Mesenchymal stem cell (in vitro differentiated cells and primary cell): ENCODE measurements around the gene TANC1.

Experiments
- DNase-seq: peaks from one replicate; pipeline ENCODE4 v3.0.0-alpha.2; 2013
- H2AFZ ChIP-seq: one replicate; pipeline ENCODE4 v1.6.1; 2013; ENCODE audit warnings: low read depth, mild to moderate bottlenecking, control low read depth, inconsistent platforms, low read length, moderate library complexity
- H2AK5ac ChIP-seq: 2 replicates; pipeline ENCODE4 v1.6.1; 2013; ENCODE audit warnings: low read length, moderate library complexity, mild to moderate bottlenecking, inconsistent platforms; ENCODE audit not compliant: severe bottlenecking
- H2BK120ac ChIP-seq: one replicate; pipeline ENCODE4 v1.6.1; 2013; ENCODE audit warnings: low read depth, mild to moderate bottlenecking, inconsistent platforms, low read length, moderate library complexity
- H2BK12ac ChIP-seq, 2 experiments: one replicate each; pipeline ENCODE4 v1.6.1; 2013; ENCODE audit warnings: inconsistent platforms in 2 of 2, low read length in 2 of 2, mild to moderate bottlenecking in 2 of 2, moderate library complexity in 2 of 2, control low read depth in 1 of 2
- H2BK15ac ChIP-seq: one replicate; pipeline ENCODE4 v1.6.1; 2013; ENCODE audit warnings: mild to moderate bottlenecking, low read depth, inconsistent platforms; ENCODE audit not compliant: poor library complexity, severe bottlenecking
- H2BK5ac ChIP-seq: 2 replicates; pipeline ENCODE4 v1.6.1; 2013; ENCODE audit warnings: low read depth, mild to moderate bottlenecking, low read length, control low read depth, inconsistent platforms; ENCODE audit not compliant: poor library complexity, severe bottlenecking
- H3K14ac ChIP-seq, 2 experiments: one replicate each; pipeline ENCODE4 v1.6.1; 2013; ENCODE audit warnings: inconsistent platforms in 2 of 2, low read length in 2 of 2, control low read depth in 1 of 2, mild to moderate bottlenecking in 1 of 2, moderate library complexity in 1 of 2
- H3K18ac ChIP-seq, 2 experiments: one replicate each; pipeline ENCODE4 v1.6.1; 2013; ENCODE audit warnings: inconsistent platforms in 2 of 2, low read length in 2 of 2, control low read depth in 1 of 2, low read depth in 1 of 2, mild to moderate bottlenecking in 1 of 2
- H3K23ac ChIP-seq, 2 experiments: one replicate each; pipeline ENCODE4 v1.6.1; 2013; ENCODE audit warnings: inconsistent platforms in 2 of 2, low read length in 2 of 2, mild to moderate bottlenecking in 2 of 2, moderate library complexity in 2 of 2, control low read depth in 1 of 2
- H3K27ac ChIP-seq: 2 replicates; pipeline ENCODE4 v1.5.1; 2013; ENCODE audit warnings: mild to moderate bottlenecking, moderate library complexity, low read length, control low read depth, inconsistent platforms; ENCODE audit not compliant: poor library complexity, severe bottlenecking
- H3K27me3 ChIP-seq, 2 experiments: 2 replicates each; pipeline versions ENCODE4 v1.6.1 to v1.7.0; 2013; ENCODE audit warnings: low read length in 2 of 2, mild to moderate bottlenecking in 2 of 2, moderate library complexity in 2 of 2, control low read depth in 1 of 2, inconsistent platforms in 1 of 2; ENCODE audit not compliant: control insufficient read depth in 1 of 2, insufficient read depth in 1 of 2
- H3K36me3 ChIP-seq, 2 experiments: 2 replicates each; pipeline versions ENCODE4 v1.6.1 to v1.7.0; 2013; ENCODE audit warnings: low read length in 2 of 2, control low read depth in 1 of 2, inconsistent platforms in 1 of 2, low read depth in 1 of 2, mild to moderate bottlenecking in 1 of 2; ENCODE audit not compliant: insufficient read depth in 2 of 2, control insufficient read depth in 1 of 2
- H3K4ac ChIP-seq, 2 experiments: one replicate each; pipeline ENCODE4 v1.6.1; 2013; ENCODE audit warnings: inconsistent platforms in 2 of 2, low read length in 2 of 2, mild to moderate bottlenecking in 2 of 2, moderate library complexity in 2 of 2, control low read depth in 1 of 2, low read depth in 1 of 2
- H3K4me1 ChIP-seq: 2 replicates; pipeline ENCODE4 v1.6.1; 2013; ENCODE audit warnings: low read depth, low read length, control low read depth; ENCODE audit not compliant: control insufficient read depth, insufficient read depth
- H3K4me2 ChIP-seq: 2 replicates; pipeline ENCODE4 v1.6.1; 2013; ENCODE audit warnings: low read length, mild to moderate bottlenecking, inconsistent platforms; ENCODE audit not compliant: poor library complexity, severe bottlenecking
- H3K4me3 ChIP-seq, 2 experiments: 2 replicates each; pipeline versions ENCODE4 v1.5.1 to v1.7.0; 2013; ENCODE audit warnings: low read length in 2 of 2, mild to moderate bottlenecking in 2 of 2, control low read depth in 1 of 2, low read depth in 1 of 2; ENCODE audit not compliant: insufficient read depth in 1 of 2
- H3K79me1 ChIP-seq: replicated peaks from 2 replicates; pipeline ENCODE4 v1.6.1; 2013; ENCODE audit warnings: mild to moderate bottlenecking, control low read depth, low read length, inconsistent platforms; ENCODE audit not compliant: poor library complexity, severe bottlenecking
- H3K9ac ChIP-seq: 2 replicates; pipeline ENCODE4 v1.7.0; 2013; ENCODE audit warnings: mild to moderate bottlenecking, low read length, moderate library complexity
- H3K9me3 ChIP-seq: 2 replicates; pipeline ENCODE4 v1.7.0; 2013; ENCODE audit warnings: mild to moderate bottlenecking, low read length; ENCODE audit not compliant: control insufficient read depth
- H4K8ac ChIP-seq: one replicate; pipeline ENCODE4 v1.6.1; 2013; ENCODE audit warnings: inconsistent platforms, mild to moderate bottlenecking, low read length, moderate library complexity
- H4K91ac ChIP-seq: one replicate; pipeline ENCODE4 v1.6.1; 2013; ENCODE audit warnings: mild to moderate bottlenecking, low read length, inconsistent platforms
- WGBS: methylation state at CpG from one replicate; pipeline ENCODE4 v1.1.7; 2013; ENCODE audit warnings: mixed read lengths; 5-methylcytosine and 5-hydroxymethylcytosine counted together

The TANC1 gene

GRCh38 chr2:159154366-159154765, 185.9 kb downstream of the TANC1 start:
- Histone ChIP-seq H3K14ac (no peak overlapping the region), H3K9ac (no peak overlapping the region), H2BK12ac (no peak overlapping the region)

GRCh38 chr2:159155320-159155719, 186.9 kb downstream of the TANC1 start:
- Histone ChIP-seq H3K18ac (no peak overlapping the region), H3K27me3 (no peaks in the 10 kb centered on the region), H2AK5ac (peak overlapping the region; percentile 20), H3K36me3 (peaks cover 13 to 14% of the 10 kb centered on the region in 2 experiments), H3K4me1 (peaks cover 13% of the 10 kb centered on the region), H2BK120ac (no peak overlapping the region), H3K27ac (no peak overlapping the region), H2BK15ac (no peak overlapping the region), H3K4me3 (no peak overlapping the region), H3K14ac (no peak overlapping the region), H2BK5ac (no peak overlapping the region), H3K9me3 (no peaks in the 10 kb centered on the region), H2AFZ (no peak overlapping the region), H3K4ac (no peak overlapping the region), H3K4me2 (no peak overlapping the region), H3K9ac (no peak overlapping the region), H2BK12ac (peak overlapping the region in 1 of 2 experiments; percentile 24), H3K79me1 (peaks cover 28% of the 10 kb centered on the region), H4K8ac (no peak overlapping the region), H4K91ac (no peak overlapping the region), H3K23ac (no peak overlapping the region)
- no peak for DNase-seq
- 95% methylated on average over 6 of the region's 6 CpGs for WGBS

More at GRCh38 chr2:159154366-159154765, 185.9 kb downstream of the TANC1 start:
- Histone ChIP-seq H3K4ac (no peak overlapping the region), H2AK5ac (no peak overlapping the region), H2BK120ac (no peak overlapping the region), H3K27ac (no peak overlapping the region), H3K4me2 (no peak overlapping the region), H3K27me3 (no peaks in the 10 kb centered on the region), H3K4me3 (no peak overlapping the region), H2AFZ (no peak overlapping the region), H2BK5ac (no peak overlapping the region), H4K8ac (no peak overlapping the region), H3K23ac (no peak overlapping the region), H3K79me1 (peaks cover 23% of the 10 kb centered on the region), H3K36me3 (peaks cover 14 to 18% of the 10 kb centered on the region in 2 experiments), H3K4me1 (peaks cover 15% of the 10 kb centered on the region), H3K9me3 (no peaks in the 10 kb centered on the region), H2BK15ac (no peak overlapping the region), H3K18ac (no peak overlapping the region), H4K91ac (no peak overlapping the region)
- WGBS = no CpG with 5 or more reads among the region's 1 CpG
- no peak for DNase-seq

DNA sequence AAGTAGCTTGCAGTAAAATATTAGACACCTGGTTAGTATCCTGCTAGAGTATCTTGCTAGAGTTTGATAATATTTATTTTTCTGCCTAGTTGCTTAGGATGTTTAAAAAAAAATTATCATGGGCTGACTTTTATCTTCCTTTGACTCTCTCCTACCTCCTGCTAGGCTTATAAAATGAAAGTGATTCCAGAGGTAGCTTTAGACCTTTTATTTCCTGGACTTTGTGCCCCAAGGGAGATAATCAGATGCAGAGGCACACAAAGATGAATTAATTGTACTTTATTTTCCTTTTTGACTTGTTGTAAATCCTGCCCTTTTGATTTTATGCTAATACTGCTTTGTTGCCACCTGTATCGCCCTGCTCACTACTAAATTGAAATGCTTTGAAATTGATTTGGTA, 187.4 kb downstream of the TANC1 start:
- Histone ChIP-seq H3K27ac (no peak overlapping the region), H2BK15ac (no peak overlapping the region), H3K4me2 (no peak overlapping the region), H3K36me3 (peaks cover 10 to 16% of the 10 kb centered on the region in 2 experiments), H3K79me1 (peaks cover 31% of the 10 kb centered on the region), H2AFZ (no peak overlapping the region), H2BK120ac (no peak overlapping the region), H3K23ac (no peak overlapping the region), H3K9ac (no peak overlapping the region), H3K18ac (no peak overlapping the region), H3K14ac (no peak overlapping the region), H3K9me3 (no peaks in the 10 kb centered on the region), H3K4ac (no peak overlapping the region), H4K91ac (no peak overlapping the region), H2BK12ac (no peak overlapping the region), H4K8ac (no peak overlapping the region), H2AK5ac (no peak overlapping the region), H3K4me1 (peaks cover 13% of the 10 kb centered on the region), H3K4me3 (no peak overlapping the region), H2BK5ac (no peak overlapping the region), H3K27me3 (no peaks in the 10 kb centered on the region)
- no CpG with 5 or more reads among the region's 1 CpG for WGBS
- no peak for DNase-seq

DNA sequence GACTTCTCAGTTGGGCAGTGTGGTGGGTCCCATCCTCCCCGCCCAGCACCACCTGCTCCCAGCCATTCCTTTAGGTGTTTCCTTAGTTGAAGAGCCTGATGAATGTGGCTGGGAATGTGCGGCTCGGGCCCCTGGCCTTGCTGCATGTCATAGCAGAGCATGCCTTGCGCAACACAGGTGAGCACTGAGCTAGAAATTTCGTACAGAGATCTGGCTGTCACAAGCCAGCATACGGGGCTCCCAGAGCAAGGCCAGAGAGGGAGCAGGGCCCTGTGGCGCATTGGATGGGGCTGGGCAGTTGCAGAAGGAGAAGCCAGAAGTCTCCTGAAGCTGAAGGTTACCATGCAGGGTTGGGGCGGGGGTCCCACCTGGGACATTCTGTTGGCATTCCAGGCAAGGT, 188.4 kb downstream of the TANC1 start:
- Histone ChIP-seq H2BK5ac (no peak overlapping the region), H4K91ac (no peak overlapping the region), H2BK12ac (no peak overlapping the region), H2AK5ac (no peak overlapping the region), H3K23ac (no peak overlapping the region), H2BK120ac (no peak overlapping the region), H4K8ac (no peak overlapping the region), H3K4me1 (peaks cover 15% of the 10 kb centered on the region), H3K79me1 (peaks cover 31% of the 10 kb centered on the region), H3K27ac (no peak overlapping the region), H2BK15ac (no peak overlapping the region), H3K4ac (no peak overlapping the region), H2AFZ (no peak overlapping the region), H3K9ac (no peak overlapping the region), H3K18ac (no peak overlapping the region), H3K14ac (no peak overlapping the region), H3K36me3 (peaks cover 6 to 18% of the 10 kb centered on the region in 2 experiments), H3K4me2 (no peak overlapping the region), H3K4me3 (no peak overlapping the region), H3K9me3 (no peaks in the 10 kb centered on the region), H3K27me3 (no peaks in the 10 kb centered on the region)
- DNase-seq = no peak
- WGBS = 97% methylated on average over 7 of the region's 8 CpGs
